Epithelial cell of esophagus (primary cell): ENCODE results near the gene TRIM14.
A peak's percentile ranks its signal among the peaks of the same experiment; 100 is the strongest.

Experiments
- DNase-seq: peaks from one replicate; pipeline ENCODE4 v3.0.0; 2010; ENCODE audit warnings: low read depth
- H3K4me3 ChIP-seq: 2 replicates; pipeline ENCODE4 v1.5.1; 2011; ENCODE audit warnings: mild to moderate bottlenecking, low read length, control low read depth
- CTCF ChIP-seq: IDR thresholded peaks from 2 replicates; pipeline ENCODE4 v1.5.1; 2011; ENCODE audit warnings: low read depth, mild to moderate bottlenecking, low read length, control low read depth, inconsistent platforms; ENCODE audit not compliant: insufficient read depth; ENCODE audit errors: missing control alignments

TRIM14 gene

GRCh38 chr9:98099898-98100297 is 19.1 kb downstream of the TRIM14 start:
- peak; percentile 81 for DNase-seq
- H3K4me3 ChIP-seq = no peak overlapping the region
- no peak for TF ChIP-seq CTCF

DNA sequence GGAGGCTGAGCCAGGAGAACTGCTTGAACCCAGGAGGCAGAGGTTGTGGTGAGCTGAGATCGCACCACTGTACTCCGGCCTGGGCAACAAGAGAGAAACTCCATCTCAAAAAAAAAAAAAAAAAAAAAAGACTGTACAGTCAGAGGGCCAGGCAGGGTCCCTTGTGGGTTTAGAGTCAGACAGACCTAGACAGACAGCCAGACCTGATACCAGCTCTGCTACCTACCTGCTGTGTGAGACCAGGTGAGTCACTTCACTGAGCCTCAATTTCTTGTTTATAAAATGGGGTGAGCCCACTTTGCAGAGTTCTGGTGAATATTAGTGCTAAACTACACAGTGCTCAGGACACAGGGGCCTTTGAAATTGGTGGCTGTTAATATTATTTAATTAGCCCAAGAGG is 19.7 kb downstream of the TRIM14 start:
- TF ChIP-seq CTCF = no peak
- DNase-seq = peak; percentile 55
- H3K4me3 ChIP-seq = no peak overlapping the region

GRCh38 chr9:98097836-98098235 is 21.2 kb downstream of the TRIM14 start:
- no peak overlapping the region for H3K4me3 ChIP-seq
- peak; percentile 89 for DNase-seq
- TF ChIP-seq CTCF = no peak

- DNase-seq = no peak
- no peak overlapping the region for H3K4me3 ChIP-seq
- no peak for TF ChIP-seq CTCF
These were observed 22.9 kb downstream of the TRIM14 start for GRCh38 chr9:98096091-98096490.

GRCh38 chr9:98095401-98095800 is 23.6 kb downstream of the TRIM14 start:
- DNase-seq = no peak
- no peak for TF ChIP-seq CTCF

GRCh38 chr9:98094851-98095250 is 24.2 kb downstream of the TRIM14 start:
- no peak overlapping the region for H3K4me3 ChIP-seq
- no peak for TF ChIP-seq CTCF
- no peak for DNase-seq

More at GRCh38 chr9:98095401-98095800, 23.6 kb downstream of the TRIM14 start:
- H3K4me3 ChIP-seq = no peak overlapping the region

DNA sequence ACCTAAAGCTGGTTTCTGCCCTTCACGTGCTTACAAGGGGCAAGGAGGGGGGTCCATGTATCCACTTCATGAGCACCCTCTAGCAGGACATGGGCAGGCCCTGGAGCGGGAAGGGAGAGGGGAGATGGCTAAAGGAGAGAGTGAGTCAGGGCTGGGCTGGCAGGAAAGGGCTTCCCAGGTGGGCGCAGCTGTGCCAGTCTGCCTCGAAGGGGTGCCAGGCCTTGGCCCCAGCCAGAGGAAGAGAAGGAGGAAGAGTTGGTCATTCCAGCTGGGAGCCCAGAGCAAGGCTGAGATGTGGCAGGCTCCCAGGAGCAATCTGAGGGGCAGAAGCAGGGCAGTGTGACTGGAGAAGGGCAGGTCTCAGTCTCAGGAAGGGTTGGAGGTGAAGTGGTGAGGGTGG is 24.7 kb downstream of the TRIM14 start:
- no peak for DNase-seq
- no peak for TF ChIP-seq CTCF
- H3K4me3 ChIP-seq = no peak overlapping the region
